ENCODE measurements around the gene ERC2.

DNA sequence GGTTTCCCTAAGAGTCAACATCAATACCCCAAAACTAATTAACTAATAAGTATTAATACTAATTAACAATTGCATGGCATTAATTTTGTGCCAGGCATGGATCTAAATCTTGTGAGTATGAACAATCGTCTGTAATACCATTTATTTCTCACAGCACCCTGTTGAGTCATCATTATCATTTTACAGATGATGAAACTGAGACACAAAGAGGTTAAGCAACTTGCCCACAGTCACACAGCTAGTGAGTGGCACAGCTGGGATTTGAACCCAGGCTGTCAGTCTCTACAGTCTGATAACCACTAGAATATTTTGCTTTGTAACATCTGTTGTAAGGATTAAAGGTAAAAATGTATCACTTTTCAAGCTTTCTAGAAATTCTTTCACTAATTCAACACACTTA lies 557.7 kb downstream of the ERC2 start:
- no peak for TF ChIP-seq POLR2A (IDR thresholded peaks at IDR 0.05)
- TF ChIP-seq, protein P1, sequence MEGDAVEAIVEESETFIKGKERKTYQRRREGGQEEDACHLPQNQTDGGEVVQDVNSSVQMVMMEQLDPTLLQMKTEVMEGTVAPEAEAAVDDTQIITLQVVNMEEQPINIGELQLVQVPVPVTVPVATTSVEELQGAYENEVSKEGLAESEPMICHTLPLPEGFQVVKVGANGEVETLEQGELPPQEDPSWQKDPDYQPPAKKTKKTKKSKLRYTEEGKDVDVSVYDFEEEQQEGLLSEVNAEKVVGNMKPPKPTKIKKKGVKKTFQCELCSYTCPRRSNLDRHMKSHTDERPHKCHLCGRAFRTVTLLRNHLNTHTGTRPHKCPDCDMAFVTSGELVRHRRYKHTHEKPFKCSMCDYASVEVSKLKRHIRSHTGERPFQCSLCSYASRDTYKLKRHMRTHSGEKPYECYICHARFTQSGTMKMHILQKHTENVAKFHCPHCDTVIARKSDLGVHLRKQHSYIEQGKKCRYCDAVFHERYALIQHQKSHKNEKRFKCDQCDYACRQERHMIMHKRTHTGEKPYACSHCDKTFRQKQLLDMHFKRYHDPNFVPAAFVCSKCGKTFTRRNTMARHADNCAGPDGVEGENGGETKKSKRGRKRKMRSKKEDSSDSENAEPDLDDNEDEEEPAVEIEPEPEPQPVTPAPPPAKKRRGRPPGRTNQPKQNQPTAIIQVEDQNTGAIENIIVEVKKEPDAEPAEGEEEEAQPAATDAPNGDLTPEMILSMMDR (IDR thresholded peaks at IDR 0.05), result no peak
